Ureter (tissue), 1 donor: ENCODE data around the gene OR4F17. TPM values are rescaled to one million over a fixed set of nuclear protein-coding genes. Genes with fewer than 3 reads are reported as not detected.
"Not testable (repeated sequence)": the region's sequence is repeated elsewhere in the genome, so short reads cannot be mapped to it uniquely, and the experiment has no call there.

Experiments used
- DNase-seq: peaks from one replicate; pipeline ENCODE4 v3.0.0-alpha.2; 2020; ENCODE audit warnings: low spot score
- total RNA-seq: library from RNA; stranded (reverse); gene quantifications from one replicate; pipeline ENCODE4 v1.2.4, GENCODE V29; 2023
- donor health status: DM: yes; HTN: yes; CAD: no.

The OR4F17 gene, protein sequence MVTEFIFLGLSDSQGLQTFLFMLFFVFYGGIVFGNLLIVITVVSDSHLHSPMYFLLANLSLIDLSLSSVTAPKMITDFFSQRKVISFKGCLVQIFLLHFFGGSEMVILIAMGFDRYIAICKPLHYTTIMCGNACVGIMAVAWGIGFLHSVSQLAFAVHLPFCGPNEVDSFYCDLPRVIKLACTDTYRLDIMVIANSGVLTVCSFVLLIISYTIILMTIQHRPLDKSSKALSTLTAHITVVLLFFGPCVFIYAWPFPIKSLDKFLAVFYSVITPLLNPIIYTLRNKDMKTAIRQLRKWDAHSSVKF
- total RNA-seq: not detected

DNA sequence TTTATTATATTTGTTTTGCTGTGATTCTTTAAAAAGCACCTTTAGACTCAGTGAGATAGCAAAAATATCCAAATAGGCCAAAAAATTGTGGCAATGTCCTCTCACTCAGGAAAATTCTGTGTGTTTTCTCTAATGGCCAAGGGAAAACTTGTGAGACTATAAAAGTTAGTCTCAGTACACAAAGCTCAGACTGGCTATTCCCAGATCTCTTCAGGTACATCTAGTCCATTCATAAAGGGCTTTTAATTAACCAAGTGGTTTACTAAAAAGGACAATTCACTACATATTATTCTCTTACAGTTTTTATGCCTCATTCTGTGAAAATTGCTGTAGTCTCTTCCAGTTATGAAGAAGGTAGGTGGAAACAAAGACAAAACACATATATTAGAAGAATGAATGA, at the start of gene OR4F17:
TSS of gene OR4F17 (plus strand) at position 301 of the 400 bp plus-strand sequence. CDS start 3,575 bp downstream, outside the sequence.
- not testable (repeated sequence) for DNase-seq

DNA sequence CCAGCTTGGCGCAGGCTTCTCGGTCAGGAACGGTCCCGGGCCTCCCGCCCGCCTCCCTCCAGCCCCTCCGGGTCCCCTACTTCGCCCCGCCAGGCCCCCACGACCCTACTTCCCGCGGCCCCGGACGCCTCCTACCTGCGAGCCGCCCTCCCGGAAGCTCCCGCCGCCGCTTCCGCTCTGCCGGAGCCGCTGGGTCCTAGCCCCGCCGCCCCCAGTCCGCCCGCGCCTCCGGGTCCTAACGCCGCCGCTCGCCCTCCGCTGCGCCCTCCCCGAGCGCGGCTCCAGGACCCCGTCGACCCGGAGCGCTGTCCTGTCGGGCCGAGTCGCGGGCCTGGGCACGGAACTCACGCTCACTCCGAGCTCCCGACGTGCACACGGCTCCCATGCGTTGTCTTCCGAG, 36.1 kb upstream of the OR4F17 start:
- not testable (repeated sequence) for DNase-seq

DNA sequence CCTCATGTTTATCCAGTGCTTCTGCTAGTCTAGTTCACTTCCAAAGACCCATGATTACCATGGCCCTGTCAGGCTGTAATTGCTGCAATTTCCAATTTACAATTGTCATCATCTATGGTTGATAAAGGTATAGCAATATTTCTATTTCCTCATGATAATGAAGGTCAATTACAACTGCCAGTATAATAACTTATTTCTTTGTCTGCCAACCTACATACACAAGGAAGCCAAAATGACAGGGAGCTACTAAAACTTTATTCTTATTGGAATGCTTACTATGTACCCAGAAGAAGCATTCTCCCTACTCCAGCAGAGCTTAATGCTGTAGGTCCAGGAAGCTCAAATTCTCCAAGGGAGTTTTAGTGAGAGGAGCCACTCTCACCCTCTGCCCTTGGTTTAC, 24.0 kb upstream of the OR4F17 start:
- not testable (repeated sequence) for DNase-seq

DNA sequence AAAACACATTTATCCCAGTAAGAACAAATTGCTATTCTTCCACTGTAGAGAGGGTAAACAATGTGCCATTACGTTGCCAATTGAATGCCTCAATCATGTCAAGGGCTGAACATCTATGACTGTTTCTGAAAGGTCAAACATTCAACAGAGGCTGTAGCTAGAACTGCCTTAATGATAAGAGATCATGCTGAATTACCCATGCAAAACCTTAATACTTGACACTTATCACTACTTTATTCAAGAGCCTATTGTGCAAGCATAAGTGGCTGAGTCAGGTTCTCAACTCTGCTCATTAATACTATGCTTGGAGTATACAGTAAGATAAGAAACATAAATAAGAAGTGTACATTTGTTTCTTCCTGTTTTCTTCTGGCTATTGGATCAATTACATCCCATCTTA, 23.3 kb upstream of the OR4F17 start:
- not testable (repeated sequence) for DNase-seq

DNA sequence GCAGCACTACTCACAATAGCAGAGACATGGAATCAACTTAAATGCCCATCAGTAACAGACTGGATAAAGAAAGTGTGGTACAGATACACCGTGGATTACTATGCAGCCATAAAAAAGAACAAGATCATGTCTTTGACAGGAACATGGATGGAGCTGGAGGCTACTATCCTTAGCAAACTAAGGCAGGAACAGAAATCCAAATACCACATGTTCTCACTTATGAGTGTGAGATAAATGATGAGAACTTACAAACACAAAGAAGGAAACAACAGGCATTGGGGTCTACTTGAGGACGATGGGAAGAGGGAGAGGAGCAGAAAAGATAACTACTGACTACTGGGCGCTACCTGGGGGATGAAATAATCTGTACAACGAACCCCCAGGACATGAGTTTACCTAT, 16.2 kb upstream of the OR4F17 start:
- not testable (repeated sequence) for DNase-seq

DNA sequence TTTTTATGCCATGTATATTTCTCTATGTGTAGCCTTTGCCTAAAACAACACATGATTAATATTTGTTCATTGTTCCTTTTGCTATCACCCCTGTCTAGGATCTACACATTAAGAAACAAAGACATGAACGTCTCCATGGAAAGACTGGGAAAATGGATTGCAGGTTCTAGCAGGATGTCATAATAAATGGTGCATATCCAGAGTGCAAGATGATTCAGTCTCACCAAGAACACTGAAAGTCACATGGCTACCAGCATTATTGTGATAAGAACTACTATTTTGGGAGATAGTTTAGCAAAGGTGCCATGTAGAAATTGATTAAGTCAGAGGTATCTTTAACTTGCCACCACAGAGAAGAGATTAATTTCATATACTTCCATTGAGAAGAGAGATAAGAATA, 12.1 kb upstream of the OR4F17 start:
- not testable (repeated sequence) for DNase-seq

DNA sequence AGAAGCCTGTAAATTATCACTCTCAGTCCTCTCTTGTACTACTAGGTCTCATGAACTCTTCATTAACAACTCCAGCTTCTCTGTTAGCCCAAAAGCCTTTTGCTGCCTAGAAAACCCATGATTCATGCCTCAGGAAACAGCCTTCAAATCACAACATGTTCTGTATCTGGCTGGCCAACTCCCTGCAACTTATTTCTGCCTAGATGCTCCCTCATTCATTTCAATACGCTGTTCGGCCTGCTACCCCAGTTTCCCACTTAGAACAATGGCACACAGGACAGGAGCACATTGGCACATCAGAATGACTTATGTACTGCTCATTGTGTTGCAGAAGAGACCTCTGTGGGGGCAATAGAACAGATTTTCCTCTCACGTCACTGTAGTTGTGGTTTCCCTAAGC, 9.3 kb upstream of the OR4F17 start:
- DNase-seq: not testable (repeated sequence)

DNA sequence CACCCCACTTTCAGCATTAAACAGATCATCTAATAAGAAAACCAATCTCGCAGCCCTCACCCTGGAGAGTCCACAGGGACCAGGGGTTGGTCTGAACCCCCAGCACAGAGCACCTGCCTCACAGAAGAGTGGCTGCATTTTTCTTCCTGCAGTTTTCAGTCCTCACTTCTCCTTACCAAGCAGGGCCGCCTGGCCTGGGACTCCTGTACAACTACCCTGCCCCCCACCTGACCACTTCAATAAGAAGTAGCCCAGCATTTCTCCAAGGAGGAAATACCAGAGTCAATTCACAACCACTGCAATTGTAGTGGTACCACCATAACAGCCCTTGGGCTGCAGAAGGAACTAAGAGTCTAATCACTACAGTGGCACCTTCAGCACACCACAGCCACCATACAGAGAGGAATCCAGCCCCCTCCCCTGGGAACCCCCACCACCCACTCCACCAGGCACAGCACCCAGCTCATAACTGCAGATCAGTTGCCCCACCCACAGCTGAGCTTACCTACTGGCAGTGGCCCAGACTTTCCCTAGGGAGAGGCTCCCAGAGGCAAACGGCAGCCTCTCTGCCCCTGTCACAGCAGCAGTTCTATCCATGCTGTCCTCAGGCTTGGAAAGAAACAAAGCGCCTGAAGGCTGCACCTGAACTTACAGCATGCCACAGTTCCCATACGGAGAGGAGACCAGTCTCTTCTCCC, 13.7 kb downstream of the OR4F17 start:
- DNase-seq: not testable (repeated sequence)

Other genes starting within 250 kb of the OR4F17 start
- 64.5 TPM for gene PLPP2, start 184.3 kb downstream of the OR4F17 start, total RNA-seq
- 37.9 TPM for gene MIER2, start 237.7 kb downstream of the OR4F17 start, total RNA-seq